Endothelial cell of umbilical vein (primary cell): Measurements from ENCODE around the gene CAMK2B. TPM values are rescaled to one million over a fixed set of nuclear protein-coding genes. Genes with fewer than 3 reads are reported as not detected.

ENCODE experiments used
- BruUV-seq: library from RNA; stranded (reverse); fragments of 400-500 nt; replicated peaks from 2 replicates; lab custom pipeline; 2021; lab: Mats Ljungman, UMichigan
- CTCF ChIA-PET: fragments of 300-600, 350-600 bp; sonication (Branson Sonifier 250); formaldehyde crosslinking; loops from one replicate; lab custom pipeline; 2021; ENCODE audit warnings: antibody characterized with exemption, inconsistent platforms; lab: Charles Lee
- POLR2A ChIA-PET: fragments of 300-600, 350-600 bp; sonication (Branson Sonifier 250); formaldehyde crosslinking; loops from one replicate; lab custom pipeline; 2021; ENCODE audit warnings: antibody characterized with exemption, inconsistent platforms; lab: Charles Lee
- DNase-seq: peaks from one replicate; pipeline ENCODE4 v3.0.0-alpha.2; 2011; ENCODE audit warnings: low read depth, low spot score
- FAIRE-seq: peaks from 2 replicates; lab custom pipeline; 2011; peaks lifted over from hg19 to GRCh38; lab: Jason Lieb, UNC
- H2AFZ ChIP-seq: 2 replicates; pipeline ENCODE4 v1.6.0; 2012; ENCODE audit warnings: low read depth, low read length, control low read depth, inconsistent platforms
- H3K27ac ChIP-seq: 2 replicates; pipeline ENCODE4 v1.5.1; 2011; ENCODE audit warnings: low read depth, mild to moderate bottlenecking, control low read depth, low read length, moderate library complexity; ENCODE audit not compliant: insufficient read depth
- H3K27me3 ChIP-seq, 2 experiments: 2 replicates each; pipeline versions ENCODE4 v1.6.0 to v1.6.1; 2011; ENCODE audit warnings: low read length in 2 of 2, mixed read lengths in 1 of 2; ENCODE audit not compliant: control insufficient read depth in 2 of 2, insufficient read depth in 2 of 2
- H3K36me3 ChIP-seq, 2 experiments: 2 replicates in 1 of 2; 3 replicates in 1 of 2; pipeline ENCODE4 v1.5.1; 2011; ENCODE audit warnings: low read length in 2 of 2, mild to moderate bottlenecking in 1 of 2, moderate library complexity in 1 of 2; ENCODE audit not compliant: control insufficient read depth in 2 of 2, insufficient read depth in 2 of 2; ENCODE audit errors: extremely low read depth in 1 of 2
- H3K4me1 ChIP-seq: 3 replicates; pipeline ENCODE4 v1.5.1; 2011; ENCODE audit warnings: mild to moderate bottlenecking, low read length; ENCODE audit not compliant: control insufficient read depth, insufficient read depth; ENCODE audit errors: extremely low read depth
- H3K4me2 ChIP-seq: 2 replicates; pipeline ENCODE4 v1.6.1; 2011; ENCODE audit warnings: low read length, control low read depth, mixed read lengths; ENCODE audit not compliant: insufficient read depth
- H3K4me3 ChIP-seq, 3 experiments: fragments of 200-600 bp in 1 of 3; sonication (generic), shearing (Covaris generic) in 1 of 3; replicated peaks in 1 of 3; 2 replicates each; pipeline ENCODE4 v1.5.1; 2011 to 2016; ENCODE audit warnings: control low read depth in 3 of 3, low read length in 3 of 3, mild to moderate bottlenecking in 2 of 3, inconsistent platforms in 1 of 3, low read depth in 1 of 3, moderate library complexity in 1 of 3; ENCODE audit not compliant: insufficient read depth in 1 of 3
- H3K79me2 ChIP-seq: 2 replicates; pipeline ENCODE4 v1.6.0; 2012; ENCODE audit warnings: low read length, inconsistent platforms; ENCODE audit not compliant: control insufficient read depth, insufficient read depth
- H3K9ac ChIP-seq: replicated peaks from 2 replicates; pipeline ENCODE3; 2011; ENCODE audit warnings: low read length, control low read depth; ENCODE audit not compliant: insufficient read depth; ENCODE audit errors: extremely low read depth
- H3K9me1 ChIP-seq: replicated peaks from 3 replicates; pipeline ENCODE4 v1.6.0; 2011; ENCODE audit warnings: mild to moderate bottlenecking, low read length; ENCODE audit not compliant: control insufficient read depth, insufficient read depth; ENCODE audit errors: extremely low read depth
- H3K9me3 ChIP-seq: replicated peaks from 2 replicates; pipeline ENCODE4 v1.5.1; 2012; ENCODE audit warnings: low read length, inconsistent platforms; ENCODE audit not compliant: control insufficient read depth, insufficient read depth
- H4K20me1 ChIP-seq: replicated peaks from 2 replicates; pipeline ENCODE3; 2011; ENCODE audit warnings: mild to moderate bottlenecking, low read length; ENCODE audit not compliant: control insufficient read depth, insufficient read depth; ENCODE audit errors: extremely low read depth
- CTCF ChIP-seq, 2 donors: IDR thresholded peaks; 1 replicate in 1 of 2; 2 replicates in 1 of 2; pipeline ENCODE4 v1.5.1; 2011; ENCODE audit warnings: low read length in 2 of 2, mild to moderate bottlenecking in 2 of 2, moderate library complexity in 2 of 2, control low read depth in 1 of 2, inconsistent platforms in 1 of 2, low read depth in 1 of 2; ENCODE audit not compliant: insufficient read depth in 1 of 2; ENCODE audit errors: extremely low read depth in 1 of 2
- EZH2 ChIP-seq: IDR thresholded peaks from 2 replicates; pipeline ENCODE4 v1.6.1; 2012; ENCODE audit warnings: borderline replicate concordance, low read depth, mild to moderate bottlenecking, moderate library complexity, low read length, inconsistent platforms; ENCODE audit not compliant: severe bottlenecking
- FOS ChIP-seq: IDR thresholded peaks from 2 replicates; pipeline ENCODE4 v1.6.1; 2011; ENCODE audit warnings: mild to moderate bottlenecking, low read length, moderate library complexity, borderline replicate concordance; ENCODE audit not compliant: insufficient read depth
- GATA2 ChIP-seq: IDR thresholded peaks from 2 replicates; pipeline ENCODE4 v1.7.0; 2011; ENCODE audit warnings: low read depth, mild to moderate bottlenecking, moderate library complexity, mixed read lengths, low read length; ENCODE audit not compliant: insufficient read length, insufficient read depth
- JUN ChIP-seq: IDR thresholded peaks from 2 replicates; pipeline ENCODE4 v1.6.1; 2011; ENCODE audit warnings: borderline replicate concordance, low read depth; ENCODE audit not compliant: insufficient read length, insufficient read depth
- MAX ChIP-seq: IDR thresholded peaks from 2 replicates; pipeline ENCODE4 v1.6.1; 2011; ENCODE audit not compliant: insufficient read depth, insufficient read length
- MYC ChIP-seq: IDR thresholded peaks from one replicate; pipeline ENCODE4 v1.6.1; 2011; ENCODE audit warnings: mild to moderate bottlenecking, low read depth, low read length
- POLR2A ChIP-seq: IDR thresholded peaks from 2 replicates; pipeline ENCODE4 v1.6.1; 2012; ENCODE audit warnings: low read depth, mild to moderate bottlenecking, control low read depth, low read length
- POLR2AphosphoS5 ChIP-seq: IDR thresholded peaks from 2 replicates; pipeline ENCODE4 v1.6.1; 2012; ENCODE audit warnings: low read depth, mild to moderate bottlenecking, control low read depth, low read length, moderate library complexity; ENCODE audit not compliant: insufficient read depth
- dilution Hi-C: fragments of 300-500 bp; cut with MboI; formaldehyde crosslinking; loops from one replicate; pipeline ENCODE4 v1.15.0; 2019; ENCODE audit warnings: low sequenced_read_pairs; ENCODE audit not compliant: extremely low pct_ligation_motif_present
- intact Hi-C: fragments of 100-400 bp; cut with micrococcal nuclease; formaldehyde crosslinking; loops from one replicate; pipeline ENCODE4 v1.10.0; 2022
- polyA plus RNA-seq, 4 experiments: library from polyadenylated mRNA; depleted of rRNA in 3 of 4; stranded (reverse) in 3 of 4; unstranded in 1 of 4; fragments of >200 nt; gene quantifications; 2 replicates each; pipeline versions ENCODE4 v1.2.1 to v1.2.3, GENCODE V29; 2011 to 2012; ENCODE audit warnings: missing spikeins in 1 of 4
- total RNA-seq: library from RNA; stranded (reverse); gene quantifications from 2 replicates; pipeline ENCODE4 v1.2.3, GENCODE V29; 2021

The CAMK2B gene
- total and polyA plus RNA-seq, 2 donors (not counting 3 experiments of a cell fraction or from before 2014, with no cell fraction given): 0.57 to 1.6 TPM

- no peaks in the 10 kb centered on the region for H4K20me1 ChIP-seq
- dilution Hi-C loops: no loop called here
- CTCF ChIA-PET: interaction anchor here (2.1 to 2.8 kb wide), 2 partner anchors 9 kb away, joined by 5 to 14 read pairs; no protein-coding TSS in a partner anchor
These were observed 13.2 kb upstream of the CAMK2B start for GRCh38 chr7:44338600-44338999.

More at GRCh38 chr7:44338600-44338999, 13.2 kb upstream of the CAMK2B start:
- FAIRE-seq (no peak), DNase-seq (no peak)
- TF ChIP-seq FOS (no peak), MYC (no peak), CTCF (IDR thresholded peaks at IDR 0.05; ENCODE audit: extremely low read depth in 1 of 2, insufficient read depth in 1 of 2, low read depth in 1 of 2, low read length in 2 of 2) (no peak), MAX (no peak), JUN (no peak), GATA2 (no peak), POLR2A (no peak), POLR2AphosphoS5 (no peak), EZH2 (no peak)
- Histone ChIP-seq H3K4me1 (no peaks in the 10 kb centered on the region), H3K9me3 (no peaks in the 10 kb centered on the region), H3K9ac (no peak overlapping the region), H3K27ac (no peak overlapping the region), H3K4me3 (no peak overlapping the region), H3K27me3 (peaks cover 7 to 8% of the 10 kb centered on the region in 2 experiments), H3K4me2 (no peak overlapping the region), H3K79me2 (no peaks in the 10 kb centered on the region), H3K36me3 (no peaks in the 10 kb centered on the region), H2AFZ (no peak overlapping the region), H3K9me1 (no peaks in the 10 kb centered on the region)
- POLR2A ChIA-PET: no interaction called here
- intact Hi-C loops: no loop called here
- BruUV-seq: no TSS peak
